Glomerular endothelial cell (primary cell): ENCODE measurements around the gene PRKCB. TPM values are rescaled to one million over a fixed set of nuclear protein-coding genes. Genes with fewer than 3 reads are reported as not detected.
"Not testable (repeated sequence)": the region's sequence is repeated elsewhere in the genome, so short reads cannot be mapped to it uniquely, and the experiment has no call there.

Source experiments
- DNase-seq: peaks from one replicate; pipeline ENCODE4 v3.0.0-alpha.2; 2011; ENCODE audit warnings: low read depth, low spot score; ENCODE audit errors: extremely low read depth
- total RNA-seq: library from RNA; depleted of rRNA; stranded (reverse); fragments of >200 nt; gene quantifications from 2 replicates; pipeline ENCODE4 v1.2.3, GENCODE V29; 2015

PRKCB gene
- total RNA-seq, 1 donor from 2014 or later = not detected

GRCh38 chr16:23994615-23995014 lies 158.8 kb downstream of the PRKCB start:
- DNase-seq = no peak

- no peak for DNase-seq
Measured at GRCh38 chr16:23996258-23996955, 160.6 kb downstream of the PRKCB start.

GRCh38 chr16:23998771-23999170 lies 163.0 kb downstream of the PRKCB start:
- DNase-seq = no peak

DNA sequence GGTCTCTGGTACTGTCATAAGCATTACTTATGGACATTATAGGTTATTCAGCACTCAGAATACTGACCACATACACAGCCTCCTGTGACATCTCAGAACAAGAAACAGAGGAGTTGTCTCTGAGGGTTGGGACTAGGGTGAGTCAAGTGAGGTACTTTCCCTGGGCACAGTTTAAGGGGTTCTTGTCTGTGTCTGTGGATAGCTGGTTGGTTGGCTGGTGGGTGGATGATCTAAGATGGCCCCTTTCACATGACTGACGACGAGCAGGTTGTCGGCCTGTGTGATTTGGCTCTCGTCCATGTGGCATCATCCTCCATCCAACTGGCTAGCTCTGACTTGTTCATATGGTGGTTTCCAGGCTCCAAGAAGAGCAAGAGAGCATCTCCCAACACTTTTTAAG lies 163.9 kb downstream of the PRKCB start:
- no peak for DNase-seq

- DNase-seq = no peak
Measured at GRCh38 chr16:24001710-24002109, 165.9 kb downstream of the PRKCB start.

- DNase-seq = no peak
Measured at GRCh38 chr16:24002619-24003018, 166.8 kb downstream of the PRKCB start.

GRCh38 chr16:24005577-24005976 lies 169.8 kb downstream of the PRKCB start:
- no peak for DNase-seq

DNA sequence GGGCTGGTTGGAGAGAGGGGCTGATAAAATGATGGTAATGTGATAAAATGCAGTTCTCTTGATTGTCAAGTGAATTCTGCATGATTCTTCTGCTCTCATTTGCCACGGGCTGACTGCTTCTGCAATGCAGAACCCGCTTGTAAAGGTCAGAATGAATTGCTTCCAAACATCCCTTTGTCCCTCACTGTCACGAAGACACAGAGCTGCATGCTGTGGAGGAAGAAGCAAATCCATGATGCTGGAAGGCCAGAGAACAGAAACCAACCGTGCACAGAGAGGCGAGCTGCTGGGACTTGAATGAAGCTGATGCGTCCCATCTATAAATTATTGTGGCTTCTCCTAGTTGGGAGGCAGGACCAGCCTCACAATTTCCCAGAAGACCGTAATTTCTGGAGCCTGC lies 171.6 kb downstream of the PRKCB start:
- no peak for DNase-seq

- DNase-seq = no peak
Measured at GRCh38 chr16:24007934-24008333, 172.2 kb downstream of the PRKCB start.

DNA sequence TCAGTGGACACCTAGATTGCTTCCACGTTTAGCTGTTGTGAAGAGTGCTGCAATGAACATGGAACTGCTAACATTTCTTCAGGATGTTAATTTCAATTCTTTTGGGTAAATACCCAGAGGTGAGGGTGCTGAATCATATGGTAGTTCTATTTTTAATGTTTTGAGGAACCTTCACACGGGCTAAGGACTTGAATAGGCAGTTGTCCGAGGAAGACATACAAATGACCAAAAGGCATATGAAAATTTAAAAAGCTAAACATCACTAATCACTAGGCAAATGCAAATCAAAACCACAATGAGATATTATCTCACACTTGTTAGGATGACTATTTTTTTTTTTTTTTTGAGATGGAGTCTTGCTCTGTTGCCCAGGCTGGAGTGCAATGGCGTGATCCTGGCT lies 173.3 kb downstream of the PRKCB start:
- no peak for DNase-seq

DNA sequence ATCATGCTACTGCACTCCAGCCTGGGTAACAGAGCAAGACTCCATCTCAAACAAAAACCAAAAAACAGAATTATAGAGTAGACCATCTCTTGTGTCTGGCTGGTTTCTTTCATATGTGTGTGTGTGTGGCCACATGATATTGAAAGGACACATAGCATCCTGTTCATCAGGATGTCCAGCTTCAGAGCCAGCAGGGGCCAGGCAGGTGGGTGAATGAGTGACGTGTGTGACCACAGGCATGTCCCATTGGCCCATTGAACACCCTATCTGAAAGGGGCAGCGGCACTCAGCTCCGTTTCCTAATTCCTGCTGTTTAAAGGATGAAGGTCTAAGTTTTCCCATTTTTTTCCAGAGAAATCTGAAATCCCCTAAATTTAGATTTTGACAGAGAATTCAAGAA lies 174.2 kb downstream of the PRKCB start:
- DNase-seq = no peak

DNA sequence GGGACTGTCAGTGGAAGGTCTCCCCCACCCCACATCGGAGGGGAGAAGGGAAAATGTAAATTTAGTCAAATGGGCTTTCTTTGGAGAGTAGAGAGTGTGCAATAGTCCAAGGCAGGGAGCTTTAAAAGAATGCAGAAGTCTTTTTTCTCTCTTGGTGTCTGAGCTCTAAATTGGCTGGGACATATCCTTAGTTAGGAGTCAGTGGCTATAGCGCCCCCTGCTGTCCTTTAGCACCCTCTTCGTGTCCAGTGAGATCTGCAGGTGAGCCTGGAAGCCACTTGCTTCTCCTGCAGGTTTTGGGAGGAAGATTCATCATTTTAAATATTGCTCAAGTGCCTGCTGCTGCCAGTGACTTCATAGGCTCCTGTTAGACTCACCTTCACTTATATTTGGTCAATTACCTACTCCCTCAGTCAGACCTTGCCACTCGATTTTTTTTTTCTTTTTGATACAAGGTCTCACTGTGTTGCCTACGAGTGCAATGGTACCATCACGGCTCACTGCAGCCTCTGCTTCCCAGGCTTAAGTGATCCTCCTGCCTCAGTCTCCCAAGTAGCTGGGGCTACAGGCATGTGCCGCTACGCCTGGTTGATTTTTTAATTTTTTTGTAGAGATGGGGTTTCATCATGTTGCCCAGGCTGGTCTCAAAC lies 174.8 kb downstream of the PRKCB start:
- DNase-seq = peak; percentile 20

DNA sequence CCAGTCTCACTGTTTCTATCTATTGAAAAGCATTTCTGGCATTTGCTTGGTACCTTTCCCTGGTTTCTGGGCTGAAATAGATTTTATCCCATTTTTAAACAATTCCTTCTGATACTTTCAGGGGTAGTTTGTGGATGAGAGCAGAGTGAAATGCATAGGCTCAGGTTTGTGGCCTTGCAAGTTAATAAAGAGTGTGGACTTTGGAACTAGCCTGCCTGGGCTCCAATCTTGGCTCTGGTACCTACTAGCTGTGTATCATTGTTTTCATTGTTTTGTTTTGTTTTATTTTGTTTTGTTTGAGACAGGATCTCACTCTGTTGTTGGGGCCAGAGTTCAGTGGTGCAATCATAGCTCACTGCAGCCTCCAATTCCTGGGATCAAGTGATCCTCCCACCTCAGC lies 175.5 kb downstream of the PRKCB start:
- no peak for DNase-seq

DNA sequence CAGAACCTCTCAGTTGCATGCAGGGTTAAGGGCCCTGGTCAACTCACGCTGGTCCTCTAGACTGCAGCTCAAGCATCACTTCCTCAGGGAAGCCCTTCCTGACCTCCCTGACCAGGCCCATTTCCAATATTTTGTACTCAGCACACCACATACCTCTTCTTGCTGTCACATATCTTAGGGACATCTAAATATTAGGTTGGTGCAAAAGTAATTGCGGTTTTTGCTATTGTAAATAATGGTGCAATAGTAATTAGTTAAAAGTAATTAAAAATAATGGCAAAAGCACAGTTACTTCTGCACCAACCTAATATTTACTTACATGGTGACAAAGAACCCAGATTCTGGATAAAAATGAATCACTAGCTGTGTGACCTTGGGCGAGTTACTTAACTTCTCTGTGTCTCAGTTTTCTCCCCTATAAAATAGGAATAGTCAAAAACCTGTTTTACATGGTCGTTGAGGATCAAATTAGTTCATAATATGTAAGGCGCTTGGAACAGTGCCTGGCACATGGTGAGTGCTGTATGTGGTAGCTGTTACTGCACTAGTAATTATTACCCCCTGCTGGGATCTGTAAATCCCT lies 177.4 kb downstream of the PRKCB start:
- no peak for DNase-seq

GRCh38 chr16:24013864-24014645 lies 178.3 kb downstream of the PRKCB start:
- no peak for DNase-seq

DNA sequence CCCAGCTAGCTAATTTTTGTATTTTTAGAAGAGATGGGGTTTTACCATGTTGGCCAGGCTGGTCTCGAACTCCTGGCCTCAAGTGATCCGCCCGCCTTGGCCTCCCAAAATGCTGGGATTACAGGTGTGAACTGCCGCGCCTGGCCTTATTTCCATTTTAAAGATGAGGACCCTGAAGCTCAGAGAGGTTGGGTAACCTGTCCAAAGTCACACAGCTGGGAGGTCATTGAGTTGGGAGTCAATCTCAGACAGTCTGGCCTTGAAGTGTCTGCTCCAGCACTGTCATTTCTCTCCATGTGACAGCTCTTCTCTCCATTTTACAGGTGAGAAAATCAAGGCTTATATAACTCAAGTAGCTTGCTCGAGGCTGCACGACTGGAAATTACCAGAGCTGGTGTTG lies 179.2 kb downstream of the PRKCB start:
- DNase-seq = not testable (repeated sequence)

DNA sequence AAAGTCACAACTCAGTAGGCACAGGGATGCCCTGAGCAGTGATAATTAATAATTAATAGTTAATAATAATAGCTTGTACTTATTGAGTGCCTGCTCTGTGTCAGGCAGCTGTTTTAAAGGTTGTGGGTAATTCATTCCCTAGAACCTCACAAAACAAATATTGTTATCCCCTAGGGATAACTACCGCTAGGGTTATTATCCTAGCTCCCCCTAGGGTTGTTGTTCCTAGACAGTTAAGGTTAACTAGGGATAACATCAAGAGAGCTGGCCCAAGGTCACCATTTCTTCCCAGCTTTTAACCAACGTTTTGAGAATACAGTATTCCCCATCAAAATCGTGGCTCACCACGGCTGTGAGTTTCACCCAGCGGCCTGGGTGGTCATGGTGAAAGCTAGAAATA lies 180.1 kb downstream of the PRKCB start:
- no peak for DNase-seq

- no peak for DNase-seq
Measured at GRCh38 chr16:24018485-24018884, 182.7 kb downstream of the PRKCB start.

DNA sequence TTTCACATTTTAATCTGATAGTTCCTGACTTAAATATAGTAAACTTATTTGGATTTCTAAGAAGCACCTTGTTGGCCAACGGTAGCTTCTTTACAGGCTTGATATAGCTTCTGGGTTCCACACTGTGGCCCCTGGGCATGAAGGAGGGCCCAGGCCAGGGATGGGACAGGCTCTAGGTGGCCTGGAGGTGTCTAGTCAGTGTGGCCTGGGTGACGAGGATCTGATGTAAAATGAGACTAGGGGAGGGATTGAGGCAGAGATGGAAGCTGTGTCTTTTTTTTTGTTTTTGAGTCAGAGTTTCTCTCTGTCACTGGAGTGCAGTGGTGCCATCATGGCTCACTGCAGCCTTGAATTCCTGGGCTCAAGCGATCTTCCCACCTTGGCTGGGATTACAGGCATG lies 187.0 kb downstream of the PRKCB start:
- no peak for DNase-seq

DNA sequence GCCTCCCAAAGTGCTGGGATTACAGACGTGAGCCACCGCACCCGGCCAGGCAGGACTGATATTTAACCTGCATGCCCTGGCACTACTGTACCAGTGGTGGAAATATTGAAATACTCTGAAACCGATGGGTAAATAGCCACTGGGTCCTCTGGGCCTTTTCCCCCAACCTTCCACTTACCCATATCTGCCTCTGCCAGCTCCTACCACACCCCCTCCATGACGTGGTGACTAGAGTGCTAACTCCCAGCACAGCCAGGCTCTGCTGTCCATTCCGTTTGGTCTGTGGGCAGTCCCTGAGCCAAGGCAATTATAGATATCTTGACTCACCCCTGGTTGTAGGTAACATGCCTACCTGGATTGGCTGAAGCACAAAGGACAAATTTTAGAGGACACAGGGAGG lies 187.8 kb downstream of the PRKCB start:
- no peak for DNase-seq

DNA sequence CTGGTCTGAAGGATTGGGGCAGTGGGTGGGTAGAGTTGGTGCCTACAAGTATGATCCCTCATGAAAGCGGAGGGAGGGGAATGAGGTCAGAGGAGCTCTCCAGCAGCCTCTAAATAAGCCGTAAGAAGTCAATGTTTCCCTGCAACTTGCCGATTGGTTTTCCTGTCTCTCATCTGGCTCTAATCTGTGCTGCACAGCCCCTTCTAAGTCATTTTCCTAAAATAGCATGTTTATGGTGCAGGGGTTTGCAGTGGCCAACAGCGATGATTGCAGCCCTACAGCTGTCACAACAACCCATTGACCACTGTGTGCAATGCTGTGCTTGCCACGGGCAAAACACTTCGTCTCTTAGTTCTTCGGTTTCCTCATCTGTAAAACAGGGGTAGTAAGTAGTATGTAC lies 189.2 kb downstream of the PRKCB start:
- no peak for DNase-seq

DNA sequence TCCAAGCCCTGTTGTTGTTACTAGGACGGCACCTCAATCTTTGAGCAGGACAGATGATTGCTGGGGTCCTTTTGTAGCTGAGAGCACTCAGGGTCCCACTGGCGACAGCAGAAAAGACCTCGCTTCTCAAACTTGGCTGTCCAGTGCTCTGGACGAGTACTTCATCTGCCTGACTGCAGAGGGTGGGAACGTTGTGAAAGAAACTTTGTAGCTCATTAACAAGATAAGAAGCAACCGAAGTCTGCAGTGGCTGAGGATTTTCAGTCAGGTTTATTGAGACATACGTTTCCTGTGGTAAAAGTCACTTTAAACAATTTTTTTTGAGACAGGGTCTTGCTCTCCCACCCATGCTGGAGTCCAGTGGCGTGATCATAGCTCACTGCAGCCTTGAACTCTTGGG lies 191.7 kb downstream of the PRKCB start:
- no peak for DNase-seq
